HG03196 (cell line): ENCODE measurements around the gene KIF2C.
"Not testable (repeated sequence)": the region's sequence is repeated elsewhere in the genome, so short reads cannot be mapped to it uniquely, and the experiment has no call there.

Source experiments
- ATAC-seq: cut with Tn5 transposase; IDR thresholded peaks from one replicate; pipeline ENCODE4 v1.9.1; 2021; ENCODE audit not compliant: unreplicated experiment

KIF2C gene

DNA sequence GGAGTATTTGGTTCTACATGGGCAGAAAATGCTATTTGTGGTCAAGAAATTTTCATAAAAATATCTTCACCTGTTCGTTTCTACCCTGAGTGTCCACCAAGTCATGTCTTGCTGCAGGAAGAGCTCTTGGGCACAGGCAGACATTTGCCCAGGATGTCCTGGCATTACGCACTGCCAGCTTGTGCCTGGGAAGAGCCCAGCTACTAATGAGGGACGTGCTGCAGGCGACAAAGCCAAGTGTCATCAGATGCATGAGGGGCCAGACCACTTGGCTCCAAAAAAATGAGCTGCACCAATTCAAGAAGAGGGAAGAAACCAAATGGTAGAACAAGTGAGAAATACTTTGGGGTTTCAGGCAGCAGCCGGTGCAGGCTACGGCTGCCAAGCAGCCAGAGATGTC lies 21.5 kb upstream of the KIF2C start:
- ATAC-seq, result no peak

DNA sequence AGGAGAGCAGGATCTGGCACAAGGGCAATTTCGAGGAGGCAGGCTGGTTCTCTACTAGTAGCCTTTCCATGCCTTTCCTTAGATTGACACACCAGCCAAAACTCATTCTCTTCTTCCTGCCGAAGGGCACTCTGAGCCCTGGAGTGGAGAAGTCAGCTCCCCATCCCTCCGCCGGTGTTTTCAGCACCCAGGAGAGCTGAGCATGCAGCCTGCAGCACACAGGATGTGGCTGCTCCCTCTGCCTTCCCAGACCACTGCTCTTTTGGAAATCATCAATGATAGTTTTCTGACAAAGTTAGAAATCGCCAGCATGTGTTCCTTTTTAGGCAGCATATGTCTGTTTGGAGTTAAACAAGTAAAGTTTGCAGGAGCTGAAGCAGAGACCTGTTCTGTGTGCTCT lies 20.3 kb upstream of the KIF2C start:
- ATAC-seq, result no peak

DNA sequence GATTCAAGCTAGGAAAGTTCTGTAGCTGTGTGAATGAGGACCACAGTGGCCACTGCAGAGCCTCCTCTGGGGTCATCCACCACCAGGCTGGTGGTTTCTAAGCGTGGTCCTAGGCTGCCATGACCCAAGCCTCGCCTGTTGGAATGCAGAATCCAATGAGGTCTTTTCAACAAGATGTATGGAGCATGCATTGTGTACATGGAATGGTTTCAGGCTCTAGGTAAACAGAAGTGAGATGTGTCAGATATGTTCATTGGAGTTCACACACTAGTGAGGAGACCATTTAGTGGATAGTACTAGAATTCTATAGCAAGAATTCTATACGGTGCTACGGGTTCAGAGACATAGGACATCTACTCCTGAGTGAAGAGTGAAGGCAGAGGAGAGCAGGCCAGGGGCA lies 19.4 kb upstream of the KIF2C start:
- ATAC-seq, result no peak

DNA sequence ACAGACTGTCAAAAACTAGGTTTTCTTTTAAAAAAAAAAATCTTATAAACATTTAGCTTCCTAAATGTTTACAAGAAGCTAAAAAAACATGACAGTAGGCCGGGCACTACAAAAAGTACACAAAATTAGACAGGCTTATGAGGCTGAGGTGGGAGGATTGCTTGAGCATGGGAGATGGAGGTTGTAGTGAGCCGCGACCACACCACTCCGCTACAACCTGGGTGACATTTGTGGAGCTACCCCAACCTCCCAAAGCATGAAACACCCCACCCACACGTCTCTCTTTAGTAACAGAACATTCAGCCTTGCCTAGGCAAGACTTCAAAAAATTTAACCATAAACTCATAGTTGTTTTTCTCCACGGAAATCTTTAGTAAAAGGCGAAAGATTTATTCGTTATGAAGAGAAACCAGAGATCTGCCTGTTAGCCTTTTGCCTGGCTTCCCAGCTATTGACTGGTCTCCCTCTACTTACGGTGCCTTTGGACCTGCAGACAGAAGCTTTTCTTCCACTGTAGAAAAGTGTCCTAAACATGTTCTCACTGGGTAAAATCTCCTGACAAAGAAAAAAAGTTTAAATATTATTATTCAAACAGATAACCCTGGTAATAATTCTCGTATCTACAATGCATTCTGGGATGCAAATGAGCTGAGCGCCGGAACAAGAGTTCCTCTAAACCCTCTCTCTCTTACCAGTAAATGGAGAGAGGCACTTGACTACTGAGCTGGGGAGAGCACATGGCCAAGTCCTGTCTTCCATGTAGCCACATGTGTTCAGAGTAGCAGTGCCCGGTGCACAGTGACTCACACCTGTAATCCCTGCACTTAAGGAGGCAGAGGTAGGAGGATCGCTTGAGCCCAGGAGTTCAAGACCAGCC lies 17.9 kb upstream of the KIF2C start:
- peak; percentile 57 for ATAC-seq

DNA sequence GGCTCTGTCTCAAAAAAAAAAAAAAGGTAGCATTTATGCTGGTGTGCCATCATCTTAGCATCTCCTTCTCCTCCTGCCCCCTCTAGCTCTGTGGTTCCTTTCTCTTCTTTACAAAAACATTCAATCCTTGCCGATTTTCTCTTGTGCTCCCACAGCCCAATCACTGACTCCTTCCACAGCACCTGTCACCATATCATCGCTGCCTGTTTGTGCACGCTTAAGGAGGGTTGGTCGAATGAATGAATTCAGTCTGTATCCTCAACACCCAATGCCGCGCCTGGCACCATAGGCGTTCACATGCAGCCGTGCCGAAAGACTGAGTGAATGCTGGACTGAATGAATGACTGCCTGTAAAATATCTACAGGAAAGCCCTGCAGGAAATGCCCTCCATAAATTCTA lies 16.6 kb upstream of the KIF2C start:
- ATAC-seq, result no peak

DNA sequence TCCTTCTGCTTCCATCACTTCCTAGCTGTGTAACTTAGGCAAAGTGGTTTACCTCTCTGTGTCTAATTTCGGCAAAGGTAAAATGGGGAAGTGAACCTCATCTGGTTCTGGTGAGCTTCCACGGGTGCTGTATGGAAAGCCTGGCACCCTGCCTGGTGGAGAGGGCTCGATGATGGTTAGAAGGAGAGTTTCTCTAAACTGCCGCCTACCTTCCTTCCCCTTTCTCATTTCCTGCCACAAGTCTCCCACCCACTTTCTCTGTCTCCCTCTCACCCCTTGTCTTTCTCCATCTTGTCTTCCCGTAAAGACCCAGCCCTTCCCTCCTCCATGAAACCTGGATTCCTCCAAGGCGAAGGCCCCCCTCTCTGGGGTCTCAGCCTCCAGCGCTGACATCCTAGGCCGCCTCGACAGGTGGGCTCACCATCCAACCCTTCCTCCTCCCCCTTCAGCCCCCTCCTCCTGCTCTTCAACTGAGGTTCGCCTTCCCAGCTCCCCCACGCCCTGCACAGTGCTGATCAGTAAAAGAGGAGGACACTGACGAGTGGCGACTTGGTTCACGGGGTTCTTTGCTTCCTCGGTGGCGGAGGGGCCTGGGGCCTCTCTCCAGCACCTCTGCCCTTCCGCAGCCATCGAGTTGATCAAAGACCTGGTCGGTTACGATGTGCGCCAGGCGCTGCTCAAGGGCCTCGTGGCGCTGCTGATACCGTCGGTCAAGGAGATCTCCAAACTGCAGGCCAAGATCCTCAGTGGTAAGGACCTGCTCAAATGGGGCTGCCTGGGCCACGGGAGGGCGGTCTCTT lies 15.9 kb upstream of the KIF2C start:
- ATAC-seq, result no peak

DNA sequence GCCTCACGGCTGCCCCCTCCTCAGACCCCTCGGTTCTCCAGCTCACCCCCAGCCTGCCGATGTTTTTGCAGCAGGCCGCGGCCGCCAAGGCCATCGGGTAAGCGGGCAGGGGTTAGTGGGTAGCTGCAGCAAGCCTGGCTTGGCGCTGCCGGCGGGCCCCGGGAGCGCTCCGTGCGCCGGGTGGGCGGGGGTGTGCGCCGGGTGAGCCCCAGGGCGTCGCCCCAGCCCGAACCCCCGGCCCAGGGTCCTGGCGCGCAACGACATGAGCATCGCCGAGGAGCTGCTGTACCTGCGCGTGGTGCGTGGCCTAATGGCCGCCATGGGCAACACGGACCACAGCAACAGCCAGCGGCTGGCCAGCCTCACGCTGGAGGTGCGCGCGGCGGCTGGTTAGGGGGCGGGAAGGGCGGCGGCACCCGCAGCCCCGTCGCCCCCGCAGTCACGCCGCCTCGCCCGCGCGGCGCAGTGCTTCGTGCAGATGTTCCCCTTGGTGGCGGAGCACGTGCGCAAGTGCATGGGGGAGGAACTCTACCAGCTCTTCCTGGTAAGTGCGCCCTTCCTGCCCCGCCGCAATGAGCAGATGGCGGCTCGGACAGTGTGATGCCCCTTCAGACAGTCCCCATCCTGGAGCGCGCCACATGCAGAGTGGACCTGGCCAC lies 15.2 kb upstream of the KIF2C start:
- no peak for ATAC-seq

DNA sequence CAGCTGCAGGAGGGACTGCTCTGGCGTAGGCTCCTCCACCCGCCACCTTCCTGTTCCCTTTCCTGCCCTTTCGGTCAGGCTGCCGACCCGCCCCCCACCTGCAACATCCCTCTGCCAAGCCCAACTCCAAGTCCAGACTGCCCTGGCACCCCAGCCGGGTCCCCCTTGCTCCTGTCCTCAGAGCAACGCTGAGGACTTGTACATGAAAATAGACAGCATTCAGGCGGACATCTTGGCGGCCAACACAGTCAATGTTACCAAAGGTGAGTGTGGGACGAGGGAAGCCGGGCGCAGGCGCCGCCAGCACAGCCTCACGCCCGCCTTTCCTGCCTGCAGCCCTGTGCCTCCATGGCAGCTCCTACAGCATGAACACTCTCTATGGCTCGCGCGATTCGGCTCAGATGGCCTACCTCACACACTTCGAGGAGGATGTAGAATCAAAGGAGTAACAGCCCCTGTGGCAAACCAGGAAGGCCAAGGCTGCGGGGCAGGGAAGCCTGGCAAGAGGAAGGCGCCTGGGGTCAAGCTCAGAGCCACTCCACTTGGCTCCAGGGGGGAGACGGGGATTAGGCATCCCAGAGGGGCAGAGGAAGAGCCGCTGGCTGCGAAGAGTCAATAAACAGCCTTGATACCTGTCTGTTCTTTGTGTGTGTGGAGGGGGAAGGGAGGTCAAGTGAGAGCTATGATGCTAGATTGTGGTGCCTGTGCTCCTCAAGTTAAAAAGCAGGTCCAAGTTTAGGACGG lies 14.5 kb upstream of the KIF2C start:
- no peak for ATAC-seq

DNA sequence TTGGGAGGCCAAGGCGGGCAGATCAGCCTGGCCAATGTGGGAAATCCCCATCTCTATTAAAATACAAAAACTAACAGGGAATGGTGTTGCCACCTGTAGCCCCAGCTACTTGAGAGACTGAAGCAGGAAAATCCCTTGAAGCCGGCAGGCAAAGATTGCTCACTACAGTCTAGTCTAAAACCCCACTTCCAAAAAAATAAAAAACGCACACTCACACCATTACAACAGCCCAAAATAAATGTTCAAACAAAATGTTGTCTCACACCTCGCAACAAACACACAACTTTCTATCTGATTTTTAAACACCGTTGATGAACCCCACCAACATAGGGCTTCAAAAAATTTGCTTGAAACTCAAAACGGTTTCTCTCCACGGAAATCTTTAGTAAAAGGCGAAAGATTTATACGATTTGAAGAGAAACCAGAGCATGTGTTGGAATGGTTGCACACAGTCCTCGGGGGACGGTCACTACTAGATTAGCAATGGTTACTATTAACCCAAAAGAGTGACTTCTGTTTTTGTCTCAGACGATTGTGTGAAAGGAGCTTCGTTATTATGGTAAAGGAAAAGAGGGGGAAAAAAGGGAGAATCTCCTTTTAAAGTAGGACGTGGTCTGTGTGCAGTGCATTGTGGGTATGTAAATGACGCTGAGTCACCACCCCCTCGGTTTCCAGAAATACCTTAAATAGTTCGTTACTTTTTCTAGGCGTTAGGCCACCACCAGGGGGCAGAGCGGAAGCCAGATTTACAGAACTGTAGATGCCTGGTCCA lies 8.7 kb upstream of the KIF2C start, which contains the start of gene RNU5D-1:
Gene RNU5D-1 (minus strand): TSS at position 430 of the 772 bp plus-strand sequence.
- peak; percentile 65 for ATAC-seq

DNA sequence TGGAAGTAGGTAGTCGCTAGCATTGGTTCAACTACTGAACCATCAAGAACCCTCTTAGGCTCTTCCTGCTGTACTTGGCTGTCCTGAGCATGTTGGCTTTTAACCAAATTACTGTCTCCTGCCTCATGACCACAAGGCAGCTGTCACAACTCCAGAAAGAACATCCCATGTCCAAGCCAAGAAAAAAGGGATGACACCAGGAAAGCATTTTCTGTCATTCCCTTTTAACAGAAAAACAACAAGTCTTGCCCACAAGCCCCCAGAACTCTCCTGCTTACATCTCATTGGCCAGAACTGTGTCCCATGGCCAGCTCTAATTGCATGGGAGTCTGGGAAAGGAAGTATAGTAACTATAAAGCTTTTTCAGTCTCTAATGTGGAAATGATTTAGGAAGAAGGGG lies 6.3 kb upstream of the KIF2C start:
- ATAC-seq, result no peak

DNA sequence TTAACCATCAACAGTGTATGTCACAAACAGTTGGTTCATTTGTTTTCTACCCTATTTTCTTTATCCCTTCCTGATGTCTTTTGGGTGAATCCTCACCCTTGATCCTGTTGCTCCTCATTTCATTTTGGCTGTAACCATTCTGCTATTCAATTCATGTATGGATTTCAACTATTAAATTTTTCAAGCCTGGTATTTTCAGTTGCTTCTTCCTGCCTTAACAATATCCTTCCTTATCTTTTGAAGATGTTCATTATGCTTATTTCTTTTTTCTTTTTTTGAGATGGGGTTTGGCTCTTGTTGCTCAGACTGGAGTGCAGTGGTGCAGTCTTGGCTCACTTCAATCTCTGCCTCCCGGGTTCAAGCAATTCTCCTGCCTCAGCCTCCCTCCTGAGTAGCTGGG lies 5.9 kb upstream of the KIF2C start:
- no peak for ATAC-seq

DNA sequence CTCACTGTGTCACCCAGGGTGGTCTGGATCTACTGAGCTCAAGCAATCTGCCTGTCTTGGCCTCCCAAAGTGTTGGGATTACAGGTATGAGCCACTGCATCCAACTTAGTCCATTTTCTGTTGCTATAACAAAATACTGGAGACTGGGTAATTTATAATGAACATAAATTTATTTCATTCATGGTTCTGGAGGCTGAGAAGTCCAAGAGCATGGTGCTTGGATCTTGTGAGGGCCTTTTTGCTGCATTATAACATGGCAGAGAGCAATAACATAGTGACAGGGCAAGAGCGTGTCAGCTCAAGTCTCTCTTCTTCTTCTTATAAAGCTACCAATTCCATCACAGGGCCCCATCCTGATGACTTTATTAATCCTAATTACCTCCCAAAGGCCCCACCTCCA lies 3.6 kb upstream of the KIF2C start:
- no peak for ATAC-seq

DNA sequence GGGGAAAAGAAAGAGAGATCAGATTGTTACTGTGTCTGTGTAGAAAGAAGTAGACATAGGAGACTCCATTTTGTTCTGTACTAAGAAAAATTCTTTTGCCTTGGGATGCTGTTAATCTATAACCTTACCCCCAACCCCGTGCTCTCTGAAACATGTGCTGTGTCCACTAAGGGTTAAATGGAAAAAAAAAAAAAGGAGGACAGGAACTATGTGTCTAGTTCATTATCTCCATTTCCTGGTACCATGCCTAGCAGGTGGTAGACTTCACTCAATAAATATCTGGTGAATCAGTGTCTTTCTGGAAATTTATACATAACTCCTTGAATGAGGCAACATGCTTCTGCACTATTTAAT lies 707 bp upstream of the KIF2C start:
- not testable (repeated sequence) for ATAC-seq

DNA sequence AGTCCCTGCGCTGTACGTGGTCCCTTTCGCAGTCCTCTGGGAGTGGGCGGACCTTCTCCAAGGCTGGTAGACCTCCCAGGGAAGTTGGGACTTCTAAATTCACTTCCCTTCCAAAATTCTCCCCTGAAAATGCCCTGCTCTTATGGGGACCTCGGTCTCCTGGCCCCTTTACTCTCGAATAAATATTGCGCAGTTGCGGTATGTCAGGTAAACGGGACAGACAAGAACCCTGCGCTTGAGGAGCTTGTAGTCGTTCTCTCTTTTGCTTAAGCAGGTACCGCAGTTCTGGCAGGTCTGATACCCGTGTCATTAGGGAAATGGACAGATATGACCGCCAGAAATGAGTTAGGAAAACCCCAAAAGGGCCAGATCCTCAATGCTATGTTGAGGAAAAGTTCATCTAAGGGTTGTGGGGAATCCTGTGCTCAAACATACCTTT lies 561 bp downstream of the KIF2C start:
- no peak for ATAC-seq

DNA sequence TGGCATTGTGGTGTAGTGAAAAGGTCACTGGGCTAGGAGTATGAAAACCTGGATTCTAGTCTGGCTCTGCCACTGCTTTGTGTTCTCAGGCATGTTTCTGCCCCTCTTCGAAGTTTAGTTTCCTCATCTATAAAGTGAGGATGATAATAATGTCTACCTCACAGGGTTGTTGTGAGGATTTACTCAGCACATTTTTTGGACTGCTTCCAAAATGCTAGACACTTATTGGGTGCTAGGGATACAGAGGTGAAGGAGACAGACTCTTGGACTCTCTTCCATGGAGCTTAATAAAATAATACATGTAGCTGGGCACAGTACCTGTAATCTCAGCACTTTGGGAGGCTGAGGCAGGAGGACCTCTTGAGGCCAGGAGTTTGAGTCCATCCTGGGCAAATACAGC lies 3.6 kb downstream of the KIF2C start:
- ATAC-seq, result no peak

DNA sequence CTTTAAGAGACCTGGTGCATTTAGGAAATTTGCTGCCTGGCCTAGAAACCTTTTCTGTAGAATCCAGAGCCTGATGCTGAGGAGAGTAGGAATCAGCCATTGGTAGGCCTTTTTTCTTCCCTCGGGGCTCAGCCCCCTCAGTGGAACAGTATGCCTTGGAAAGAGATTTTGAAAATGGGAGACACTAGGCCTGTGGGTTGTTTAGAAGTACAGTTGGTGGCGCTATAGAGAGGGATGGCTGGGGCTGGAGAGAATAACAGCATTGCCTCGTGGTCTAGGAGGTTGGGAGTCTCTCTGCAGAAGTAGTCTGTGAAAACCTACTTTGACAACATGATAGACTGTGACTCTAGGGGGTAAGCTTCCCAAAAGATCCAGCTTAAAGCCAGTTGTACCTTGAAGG lies 8.2 kb downstream of the KIF2C start:
- no peak for ATAC-seq

DNA sequence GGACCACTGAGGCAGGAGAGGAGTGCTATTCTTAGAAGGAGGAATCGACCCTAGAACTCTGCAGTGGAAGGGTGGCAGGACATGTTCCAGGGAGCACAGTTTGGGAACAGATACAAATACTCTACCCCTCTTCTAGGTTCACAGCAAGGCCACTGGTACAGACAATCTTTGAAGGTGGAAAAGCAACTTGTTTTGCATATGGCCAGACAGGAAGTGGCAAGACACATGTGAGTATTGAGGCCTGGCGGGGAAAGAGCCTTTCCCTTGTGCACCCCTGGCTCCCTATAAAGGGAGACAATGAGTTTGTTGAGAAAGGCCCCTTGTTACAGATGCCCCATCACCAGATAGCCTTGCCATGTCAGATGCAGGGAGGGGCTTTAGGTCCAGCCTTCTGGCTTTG lies 17.8 kb downstream of the KIF2C start:
- no peak for ATAC-seq

DNA sequence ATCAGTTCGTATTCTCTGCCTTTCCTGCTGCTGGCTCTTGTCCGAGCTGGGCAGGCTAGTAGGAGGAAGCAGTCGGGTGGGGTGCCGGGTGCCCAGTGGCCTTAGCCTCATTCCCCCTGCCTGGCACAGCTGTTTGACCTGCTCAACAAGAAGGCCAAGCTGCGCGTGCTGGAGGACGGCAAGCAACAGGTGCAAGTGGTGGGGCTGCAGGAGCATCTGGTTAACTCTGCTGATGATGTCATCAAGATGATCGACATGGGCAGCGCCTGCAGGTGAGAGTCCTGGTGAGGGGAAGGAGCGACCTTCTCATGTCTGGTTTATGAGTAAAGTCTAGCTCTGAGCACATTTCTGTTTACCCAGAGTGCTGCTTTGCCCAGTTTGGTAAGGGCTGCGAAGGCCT lies 19.4 kb downstream of the KIF2C start:
- no peak for ATAC-seq

DNA sequence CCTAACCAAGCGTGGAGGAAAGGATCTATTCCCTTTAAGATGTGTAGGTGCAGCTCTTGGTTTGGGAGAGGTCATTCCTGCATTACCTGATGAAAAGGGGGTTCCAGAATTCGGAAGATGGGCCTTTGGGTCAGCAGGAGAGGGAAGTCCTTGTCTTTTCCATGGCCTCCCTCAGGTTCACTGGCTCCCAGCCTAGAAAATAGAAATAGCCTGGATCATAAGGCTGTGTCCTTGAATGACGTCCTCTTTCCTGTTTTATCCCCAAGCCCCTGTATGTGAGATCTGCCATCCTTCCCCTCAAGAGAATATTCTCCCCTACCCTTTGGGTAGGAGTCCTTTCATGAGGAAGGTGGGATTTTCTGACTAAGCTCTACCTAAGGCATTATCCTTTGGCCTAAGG lies 21.2 kb downstream of the KIF2C start:
- ATAC-seq, result no peak

DNA sequence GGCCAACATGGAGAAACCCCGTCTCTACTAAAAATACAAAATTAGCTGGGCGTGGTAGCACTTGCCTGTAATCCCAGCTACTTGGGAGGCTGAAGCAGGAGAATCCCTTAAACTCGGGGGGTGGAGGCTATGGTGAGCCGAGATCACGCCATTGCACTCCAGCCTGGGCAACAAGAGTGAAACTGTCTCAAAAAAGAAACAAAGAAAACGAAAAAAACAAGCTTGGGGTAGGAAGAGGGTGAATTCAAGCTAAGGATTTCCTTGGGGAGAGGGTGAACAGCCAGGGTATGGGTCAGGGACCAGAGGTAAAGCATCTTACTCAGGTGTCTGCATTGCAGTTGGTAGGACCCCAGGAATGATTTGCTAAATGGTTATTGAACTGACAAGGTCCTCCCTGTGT lies 26.8 kb downstream of the KIF2C start:
- ATAC-seq, result not testable (repeated sequence)
